K562 (cell line): Measurements from ENCODE around the gene ING5. TPM values are rescaled to one million over a fixed set of nuclear protein-coding genes. Genes with fewer than 3 reads are reported as not detected.

Experiments used
- ARHGAP35 ChIP-seq: fragments of 450-650 bp; IDR thresholded peaks from 2 replicates; pipeline ENCODE4 v1.6.1; 2018; ENCODE audit not compliant: partially characterized antibody
- ARID4B ChIP-seq: sonication (generic); formaldehyde crosslinking; IDR thresholded peaks from 2 replicates; pipeline ENCODE4 v1.8.0; 2022; ENCODE audit warnings: mild to moderate bottlenecking, missing genetic modification reagents
- CBX5 ChIP-seq: IDR thresholded peaks from 2 replicates; pipeline ENCODE4 v1.6.1; 2014; ENCODE audit warnings: low read depth, borderline replicate concordance
- GMEB1 ChIP-seq: fragments of 250-450 bp; sonication (Bioruptor Pico); IDR thresholded peaks from 2 replicates; pipeline ENCODE4 v1.4.0; 2020; ENCODE audit warnings: mild to moderate bottlenecking
- KLF1 ChIP-seq: fragments of 450-650 bp; IDR thresholded peaks from 2 replicates; pipeline ENCODE4 v1.6.1; 2016; ENCODE audit warnings: missing genetic modification characterization, missing compliant biosample characterization
- NCOR1 ChIP-seq: fragments of 450-650 bp; IDR thresholded peaks from 2 replicates; pipeline ENCODE4 v1.6.1; 2016; ENCODE audit warnings: mild to moderate bottlenecking, moderate library complexity
- NFATC3 ChIP-seq: fragments of 450-650 bp; IDR thresholded peaks from 2 replicates; pipeline ENCODE4 v1.6.1; 2017; ENCODE audit warnings: mild to moderate bottlenecking
- RFX1 ChIP-seq: fragments of 450-650 bp; IDR thresholded peaks from 2 replicates; pipeline ENCODE4 v1.6.1; 2016; ENCODE audit warnings: mild to moderate bottlenecking, moderate library complexity
- SMARCE1 ChIP-seq: fragments of 450-650 bp; IDR thresholded peaks from 2 replicates; pipeline ENCODE4 v1.7.1; 2016; ENCODE audit warnings: mild to moderate bottlenecking
- THRAP3 ChIP-seq: fragments of 450-650 bp; IDR thresholded peaks from 2 replicates; pipeline ENCODE4 v1.6.1; 2016; ENCODE audit warnings: mild to moderate bottlenecking, inconsistent platforms, borderline replicate concordance
- YY1 ChIP-seq, 3 experiments: IDR thresholded peaks; 2 replicates each; pipeline ENCODE4 v1.6.1; 2011; ENCODE audit warnings: low read length in 2 of 3, mild to moderate bottlenecking in 2 of 3, moderate library complexity in 2 of 3, borderline replicate concordance in 1 of 3, control low read depth in 1 of 3, low read depth in 1 of 3; ENCODE audit not compliant: insufficient read depth in 3 of 3, insufficient replicate concordance in 2 of 3, control insufficient read depth in 1 of 3, insufficient read length in 1 of 3; ENCODE audit errors: extremely low read depth in 1 of 3
- ZNF146 ChIP-seq: IDR thresholded peaks from one replicate; pipeline ENCODE4 v1.6.1; 2018; ENCODE audit warnings: missing compliant biosample characterization; ENCODE audit not compliant: unreplicated experiment
- ZNF592 ChIP-seq: fragments of 450-650 bp; IDR thresholded peaks from 2 replicates; pipeline ENCODE4 v1.6.1; 2017; ENCODE audit warnings: antibody characterized with exemption, mild to moderate bottlenecking
- polyA plus RNA-seq, 8 experiments: library from polyadenylated mRNA; depleted of rRNA in 4 of 8; stranded (reverse) in 5 of 8; unstranded in 3 of 8; fragments of >200 nt; fragmentation: Nextera tagmentation in 2 of 8; fragmentation: Illumina TruSeq in 1 of 8; extraction: Ambion mirVana in 2 of 8; extraction: Trizol in 1 of 8; gene quantifications; 2 replicates each; pipeline versions ENCODE4 v1.2.1 to v1.2.3, GENCODE V29; 2011 to 2014; ENCODE audit warnings: inconsistent platforms in 1 of 8, missing spikeins in 1 of 8
- total RNA-seq, 7 experiments: library from RNA; depleted of rRNA in 6 of 7; stranded (reverse); fragments of >200 nt in 6 of 7; fragmentation: Illumina TruSeq in 2 of 7; extraction: Trizol in 2 of 7; gene quantifications; 2 replicates each; pipeline versions ENCODE4 v1.2.1 to v1.2.3, GENCODE V29; 2011 to 2021; ENCODE audit warnings: low replicate concordance in 1 of 7
- TF ChIP-seq, protein P1 (sequence below): IDR thresholded peaks from 2 replicates; pipeline ENCODE4 v1.6.1; 2012; ENCODE audit warnings: low read depth, low read length, improper control_type of control experiment, borderline replicate concordance

ING5 gene
- total and polyA plus RNA-seq, 9 of the 15 experiments (the other 6 are each of a cell fraction or from before 2014, with no cell fraction given): 10.4 to 53.3 (median 27.9) TPM

GRCh38 chr2:241701399-241702154 lies at the start of gene ING5 (continued):
- TF ChIP-seq ZNF592 (peak; percentile 74), GMEB1 (no peak), ARHGAP35 (no peak), THRAP3 (no peak), KLF1 (tag) (no peak), RFX1 (no peak), YY1 (IDR thresholded peaks at IDR 0.05; ENCODE audit: borderline replicate concordance in 1 of 3, control insufficient read depth in 1 of 3, extremely low read depth in 1 of 3, insufficient read depth in 3 of 3, insufficient read length in 1 of 3, insufficient replicate concordance in 2 of 3, low read depth in 1 of 3, low read length in 2 of 3) (peak; percentile 63 to 94 (median 90)), NCOR1 (no peak), CBX5 (no peak), NFATC3 (no peak), SMARCE1 (no peak), ZNF146 (no peak), ARID4B (peak; percentile 75)
- TF ChIP-seq, protein P1, sequence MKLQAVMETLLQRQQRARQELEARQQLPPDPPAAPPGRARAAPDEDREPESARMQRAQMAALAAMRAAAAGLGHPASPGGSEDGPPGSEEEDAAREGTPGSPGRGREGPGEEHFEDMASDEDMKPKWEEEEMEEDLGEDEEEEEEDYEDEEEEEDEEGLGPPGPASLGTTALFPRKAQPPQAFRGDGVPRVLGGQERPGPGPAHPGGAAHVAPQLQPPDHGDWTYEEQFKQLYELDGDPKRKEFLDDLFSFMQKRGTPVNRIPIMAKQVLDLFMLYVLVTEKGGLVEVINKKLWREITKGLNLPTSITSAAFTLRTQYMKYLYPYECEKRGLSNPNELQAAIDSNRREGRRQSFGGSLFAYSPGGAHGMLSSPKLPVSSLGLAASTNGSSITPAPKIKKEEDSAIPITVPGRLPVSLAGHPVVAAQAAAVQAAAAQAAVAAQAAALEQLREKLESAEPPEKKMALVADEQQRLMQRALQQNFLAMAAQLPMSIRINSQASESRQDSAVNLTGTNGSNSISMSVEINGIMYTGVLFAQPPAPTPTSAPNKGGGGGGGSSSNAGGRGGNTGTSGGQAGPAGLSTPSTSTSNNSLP: no peak
